IMR-90 (cell line): ENCODE data around the gene PLD4. TPM values are rescaled to one million over a fixed set of nuclear protein-coding genes. Genes with fewer than 3 reads are reported as not detected.

Experiments used
- ATAC-seq: fragments of 200-7000 bp; cut with Tn5 transposase; 2 replicates; pipeline ENCODE4 v1.9.1; 2020; ENCODE audit warnings: low read depth, mild to moderate bottlenecking, moderate library complexity
- BruUV-seq: library from RNA; stranded (reverse); fragments of 400-500 nt; replicated peaks from 2 replicates; lab custom pipeline; 2021; lab: Mats Ljungman, UMichigan
- CTCF ChIA-PET: fragments of 300-600 bp; formaldehyde crosslinking; extraction: SDS; loops from one replicate; lab custom pipeline; 2021; ENCODE audit warnings: antibody characterized with exemption; lab: Yijun Ruan, JAX
- POLR2A ChIA-PET: fragments of 300-600 bp; sonication (Branson Sonifier 250); formaldehyde crosslinking; loops from one replicate; lab custom pipeline; 2022; ENCODE audit warnings: antibody characterized with exemption; ENCODE audit not compliant: unreplicated experiment; lab: Charles Lee
- DNase-seq: peaks from one replicate; pipeline ENCODE4 v3.0.0; 2013
- H2AFZ ChIP-seq: replicated peaks from 2 replicates; pipeline ENCODE3; 2013; ENCODE audit warnings: low read length, mild to moderate bottlenecking; ENCODE audit not compliant: poor library complexity
- H2AK5ac ChIP-seq: 2 replicates; pipeline ENCODE4 v1.6.1; 2013; ENCODE audit warnings: low read depth, low read length, inconsistent platforms
- H2AK9ac ChIP-seq: replicated peaks from 2 replicates; pipeline ENCODE3; 2013; ENCODE audit warnings: mild to moderate bottlenecking, low read depth, low read length, moderate library complexity; ENCODE audit not compliant: poor library complexity
- H2BK120ac ChIP-seq: 2 replicates; pipeline ENCODE4 v1.6.1; 2013; ENCODE audit warnings: low read depth, low read length, inconsistent platforms
- H2BK15ac ChIP-seq: 3 replicates; pipeline ENCODE4 v1.6.1; 2013; ENCODE audit warnings: low read depth, low read length, inconsistent platforms
- H2BK20ac ChIP-seq: 2 replicates; pipeline ENCODE4 v1.6.1; 2013; ENCODE audit warnings: low read depth, mild to moderate bottlenecking, inconsistent platforms, low read length, moderate library complexity
- H2BK5ac ChIP-seq: 2 replicates; pipeline ENCODE4 v1.6.1; 2013; ENCODE audit warnings: mild to moderate bottlenecking, low read depth, low read length, inconsistent platforms; ENCODE audit not compliant: poor library complexity, severe bottlenecking
- H3K14ac ChIP-seq: replicated peaks from 2 replicates; pipeline ENCODE4 v1.6.1; 2013; ENCODE audit warnings: low read depth, low read length, inconsistent platforms
- H3K18ac ChIP-seq: 2 replicates; pipeline ENCODE4 v1.6.1; 2013; ENCODE audit warnings: low read depth, low read length, control low read depth
- H3K23ac ChIP-seq: 2 replicates; pipeline ENCODE4 v1.6.1; 2013; ENCODE audit warnings: low read depth, low read length, inconsistent platforms
- H3K27ac ChIP-seq: 2 replicates; pipeline ENCODE4 v1.5.1; 2013; ENCODE audit warnings: mild to moderate bottlenecking, control low read depth, low read length; ENCODE audit not compliant: insufficient read depth
- H3K27me3 ChIP-seq: 2 replicates; pipeline ENCODE4 v1.6.1; 2013; ENCODE audit warnings: low read length; ENCODE audit not compliant: control insufficient read depth, insufficient read depth
- H3K36me3 ChIP-seq: 2 replicates; pipeline ENCODE4 v1.6.1; 2013; ENCODE audit warnings: low read length, mixed read lengths; ENCODE audit not compliant: control insufficient read depth, insufficient read depth
- H3K4ac ChIP-seq: 2 replicates; pipeline ENCODE4 v1.6.1; 2013; ENCODE audit warnings: low read depth, low read length, inconsistent platforms
- H3K4me1 ChIP-seq: 2 replicates; pipeline ENCODE4 v1.6.1; 2013; ENCODE audit warnings: low read length, mixed read lengths; ENCODE audit not compliant: control insufficient read depth, insufficient read depth
- H3K4me2 ChIP-seq: 2 replicates; pipeline ENCODE4 v1.6.1; 2013; ENCODE audit warnings: low read depth, mild to moderate bottlenecking, control low read depth, low read length, moderate library complexity
- H3K4me3 ChIP-seq: 2 replicates; pipeline ENCODE4 v1.5.1; 2013; ENCODE audit warnings: low read depth, mild to moderate bottlenecking, control low read depth, low read length, moderate library complexity; ENCODE audit not compliant: insufficient read depth
- H3K56ac ChIP-seq: 2 replicates; pipeline ENCODE4 v1.6.1; 2013; ENCODE audit warnings: low read length, inconsistent platforms; ENCODE audit not compliant: insufficient read depth; ENCODE audit errors: extremely low read depth
- H3K79me1 ChIP-seq, 2 experiments: 2 replicates each; pipeline ENCODE4 v1.6.1; 2013; ENCODE audit warnings: low read length in 2 of 2, inconsistent platforms in 1 of 2, low read depth in 1 of 2
- H3K9ac ChIP-seq: 2 replicates; pipeline ENCODE4 v1.6.1; 2013; ENCODE audit warnings: low read depth, low read length, control low read depth
- H3K9me1 ChIP-seq: 2 replicates; pipeline ENCODE4 v1.6.1; 2013; ENCODE audit warnings: low read length, inconsistent platforms; ENCODE audit not compliant: insufficient read depth
- H3K9me3 ChIP-seq: 2 replicates; pipeline ENCODE4 v1.6.1; 2013; ENCODE audit warnings: low read length; ENCODE audit not compliant: control insufficient read depth, insufficient read depth
- H4K20me1 ChIP-seq: 2 replicates; pipeline ENCODE4 v1.6.1; 2013; ENCODE audit warnings: low read length, inconsistent platforms; ENCODE audit not compliant: insufficient read depth
- H4K5ac ChIP-seq: 2 replicates; pipeline ENCODE4 v1.6.1; 2013; ENCODE audit warnings: mild to moderate bottlenecking, low read depth, low read length, control low read depth
- H4K8ac ChIP-seq, 2 experiments: 2 replicates each; pipeline ENCODE4 v1.6.1; 2013; ENCODE audit warnings: low read depth in 2 of 2, low read length in 2 of 2, control low read depth in 1 of 2, inconsistent platforms in 1 of 2
- H4K91ac ChIP-seq: 2 replicates; pipeline ENCODE4 v1.6.1; 2013; ENCODE audit warnings: low read depth, low read length, inconsistent platforms; ENCODE audit not compliant: insufficient read depth
- CTCF ChIP-seq: conservative IDR thresholded peaks from 2 replicates; pipeline ENCODE4 v1.5.1; 2012; ENCODE audit warnings: mild to moderate bottlenecking, low read depth, low read length, improper control_type of control experiment
- FOS ChIP-seq: fragments of 150-350 bp; IDR thresholded peaks from 2 replicates; pipeline ENCODE4 v1.6.1; 2016; ENCODE audit warnings: low read depth, low read length
- RCOR1 ChIP-seq: IDR thresholded peaks from 2 replicates; pipeline ENCODE4 v1.6.1; 2012; ENCODE audit warnings: mild to moderate bottlenecking, low read length, improper control_type of control experiment; ENCODE audit not compliant: insufficient replicate concordance
- RFX5 ChIP-seq: IDR thresholded peaks from 2 replicates; pipeline ENCODE4 v1.8.0; 2012; ENCODE audit warnings: low read depth, mild to moderate bottlenecking, low read length, moderate library complexity
- SMC3 ChIP-seq: fragments of 150-350 bp; IDR thresholded peaks from 2 replicates; pipeline ENCODE4 v1.6.1; 2016; ENCODE audit warnings: low read depth, mild to moderate bottlenecking, antibody characterized with exemption, low read length, moderate library complexity
- USF2 ChIP-seq: fragments of 150-350 bp; IDR thresholded peaks from 2 replicates; pipeline ENCODE4 v1.6.1; 2017; ENCODE audit warnings: mild to moderate bottlenecking, antibody characterized with exemption, low read length, low read depth
- WGBS, 2 experiments: methylation state at CpG; one replicate each; pipeline versions ENCODE4 v1.1.5 to v1.1.7; 2013; ENCODE audit warnings: missing lambda C conversion rate in 2 of 2; ENCODE audit not compliant: insufficient read length in 1 of 2; ENCODE audit errors: extremely low coverage in 2 of 2; 5-methylcytosine and 5-hydroxymethylcytosine counted together
- dilution Hi-C: fragments of 300-500 bp; cut with HindIII; formaldehyde crosslinking; loops from one replicate; pipeline ENCODE4 v1.14.3; 2018; ENCODE audit warnings: low sequenced_read_pairs; ENCODE audit not compliant: unreplicated experiment
- in situ Hi-C: fragments of 300-500 bp; cut with MboI; formaldehyde crosslinking; loops from 3 replicates; pipeline ENCODE4 v1.14.3; 2019; ENCODE audit warnings: low sequenced_read_pairs, inconsistent platforms, mixed read lengths
- intact Hi-C: fragments of 100-400 bp; cut with micrococcal nuclease; formaldehyde crosslinking; loops from 2 replicates; pipeline ENCODE4 v1.10.0; 2022
- polyA plus RNA-seq, 3 experiments: library from polyadenylated mRNA; depleted of rRNA; stranded (reverse); fragments of >200 nt; gene quantifications; 2 replicates each; pipeline ENCODE4 v1.2.3, GENCODE V29; 2012; ENCODE audit warnings: low replicate concordance in 1 of 3
- total RNA-seq: library from RNA; depleted of rRNA; stranded (reverse); fragments of >200 nt; gene quantifications from 2 replicates; pipeline ENCODE4 v1.2.3, GENCODE V29; 2012
- TF ChIP-seq, protein P1 (sequence below): fragments of 150-350 bp; IDR thresholded peaks from 2 replicates; pipeline ENCODE4 v1.6.1; 2016; ENCODE audit warnings: low read depth, mild to moderate bottlenecking, low read length, moderate library complexity, borderline replicate concordance

PLD4 gene
- total and polyA plus RNA-seq, 2 of the 4 experiments (the other 2 are of a cell fraction), result 0.05 TPM; not detected in 1

GRCh38 chr14:104924421-104925213 lies at the start of gene PLD4 (continued):
- TF ChIP-seq FOS (no peak), CTCF (no peak)

DNA sequence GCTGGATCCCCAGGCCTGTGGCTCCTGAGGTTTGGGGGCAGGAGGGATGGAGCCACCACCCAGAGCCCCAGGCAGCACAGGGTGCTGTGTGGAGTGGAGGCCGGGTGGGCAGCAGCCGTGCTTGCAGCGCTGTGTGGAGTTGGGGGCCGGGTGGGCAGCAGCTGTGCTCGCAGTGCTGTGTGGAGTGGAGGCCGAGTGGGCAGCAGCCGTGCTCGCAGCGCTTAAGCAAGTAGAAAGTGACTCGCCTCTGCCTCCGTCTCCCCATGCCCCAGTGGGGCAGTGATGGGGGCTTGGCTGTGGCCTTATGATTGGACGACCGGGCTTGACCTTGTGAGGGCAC lies 49.3 kb upstream of the PLD4 start:
- no TSS peak for BruUV-seq
- H3K27me3 ChIP-seq, result no peaks in the 10 kb centered on the region

More for the DNA sequence above, 49.3 kb upstream of the PLD4 start:
- Histone ChIP-seq H2AK5ac (no peak overlapping the region), H3K23ac (no peak overlapping the region), H3K18ac (no peak overlapping the region), H3K27ac (no peak overlapping the region), H4K91ac (no peak overlapping the region), H3K4me1 (peaks cover 5% of the 10 kb centered on the region), H3K4me2 (no peak overlapping the region), H2BK5ac (no peak overlapping the region), H2BK120ac (no peak overlapping the region), H3K36me3 (peaks cover 17% of the 10 kb centered on the region), H3K79me1 (peaks cover 17 to 53% of the 10 kb centered on the region in 2 experiments), H3K4me3 (no peak overlapping the region), H3K14ac (no peak overlapping the region), H2AFZ (no peak overlapping the region), H3K9me3 (no peaks in the 10 kb centered on the region; the same call in 1 of the 2 replicates), H3K9ac (no peak overlapping the region), H3K56ac (no peak overlapping the region), H4K5ac (no peak overlapping the region), H2AK9ac (peak overlapping the region; percentile 72), H2BK15ac (no peak overlapping the region), H3K9me1 (peaks cover 9% of the 10 kb centered on the region), H2BK20ac (no peak overlapping the region), H4K20me1 (peaks cover 57% of the 10 kb centered on the region), H3K4ac (no peak overlapping the region), H4K8ac (no peak overlapping the region)
- in situ Hi-C loops, result no loop called here
- no peak for ATAC-seq
- ChIA-PET POLR2A (no interaction called here), CTCF (no interaction called here)
- no peak for DNase-seq
- TF ChIP-seq USF2 (no peak), SMC3 (no peak), RCOR1 (no peak), RFX5 (no peak)
- TF ChIP-seq, protein P1, sequence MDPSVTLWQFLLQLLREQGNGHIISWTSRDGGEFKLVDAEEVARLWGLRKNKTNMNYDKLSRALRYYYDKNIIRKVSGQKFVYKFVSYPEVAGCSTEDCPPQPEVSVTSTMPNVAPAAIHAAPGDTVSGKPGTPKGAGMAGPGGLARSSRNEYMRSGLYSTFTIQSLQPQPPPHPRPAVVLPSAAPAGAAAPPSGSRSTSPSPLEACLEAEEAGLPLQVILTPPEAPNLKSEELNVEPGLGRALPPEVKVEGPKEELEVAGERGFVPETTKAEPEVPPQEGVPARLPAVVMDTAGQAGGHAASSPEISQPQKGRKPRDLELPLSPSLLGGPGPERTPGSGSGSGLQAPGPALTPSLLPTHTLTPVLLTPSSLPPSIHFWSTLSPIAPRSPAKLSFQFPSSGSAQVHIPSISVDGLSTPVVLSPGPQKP, result no peak
- WGBS, 2 experiments, result 100% methylated on average over 7 of the region's 13 CpGs; no CpG with 5 or more reads in 1 of the 2 experiments
- intact Hi-C loops, result no loop called here
- dilution Hi-C loops, result no loop called here
